Hematopoietic multipotent progenitor cell treated with erythropoietin and hydrocortisone succinate and interleukin-3 and kit ligand, for 4 days (in vitro differentiated cells): ENCODE measurements around the gene MRPL16.
"Not testable (repeated sequence)": the region's sequence is repeated elsewhere in the genome, so short reads cannot be mapped to it uniquely, and the experiment has no call there.

Experiments
- DNase-seq: peaks from one replicate; pipeline ENCODE4 v3.0.0-alpha.2; 2015

The MRPL16 gene

GRCh38 chr11:59807047-59807610, 3.4 kb downstream of the MRPL16 start:
- peak; percentile 25 for DNase-seq

- DNase-seq: peak; percentile 33
Measured at GRCh38 chr11:59804061-59804460, 6.5 kb downstream of the MRPL16 start.

GRCh38 chr11:59802639-59803176, 7.9 kb downstream of the MRPL16 start:
- DNase-seq: peak; percentile 83

- DNase-seq: no peak
Measured at GRCh38 chr11:59801981-59802638, 8.5 kb downstream of the MRPL16 start.

GRCh38 chr11:59801160-59801706, 9.3 kb downstream of the MRPL16 start:
- no peak for DNase-seq

GRCh38 chr11:59800390-59801025, 10.1 kb downstream of the MRPL16 start:
- no peak for DNase-seq

- DNase-seq: no peak
Measured at GRCh38 chr11:59794417-59794816, 16.2 kb downstream of the MRPL16 start.

- no peak for DNase-seq
Measured at GRCh38 chr11:59792507-59792906, 18.1 kb downstream of the MRPL16 start.

- DNase-seq: no peak
Measured at GRCh38 chr11:59791639-59792038, 18.9 kb downstream of the MRPL16 start.

GRCh38 chr11:59787816-59788215, 22.8 kb downstream of the MRPL16 start:
- no peak for DNase-seq

- no peak for DNase-seq
Measured at GRCh38 chr11:59787255-59787588, 23.4 kb downstream of the MRPL16 start.

- DNase-seq: no peak
Measured at GRCh38 chr11:59785818-59786217, 24.8 kb downstream of the MRPL16 start.

- not testable (repeated sequence) for DNase-seq
Measured at GRCh38 chr11:59784441-59784840, 26.1 kb downstream of the MRPL16 start.

- DNase-seq: peak; percentile 21
Measured at GRCh38 chr11:59783632-59784090, 26.9 kb downstream of the MRPL16 start.

GRCh38 chr11:59782080-59782479, 28.5 kb downstream of the MRPL16 start:
- no peak for DNase-seq

- DNase-seq: no peak
Measured at GRCh38 chr11:59779487-59779886, 31.1 kb downstream of the MRPL16 start.

GRCh38 chr11:59778122-59778521, 32.5 kb downstream of the MRPL16 start:
- no peak for DNase-seq

GRCh38 chr11:59777104-59777503, 33.5 kb downstream of the MRPL16 start:
- no peak for DNase-seq

GRCh38 chr11:59776210-59777066, 34.1 kb downstream of the MRPL16 start:
- no peak for DNase-seq

GRCh38 chr11:59773083-59773440, 37.5 kb downstream of the MRPL16 start:
- DNase-seq: peak; percentile 59

- peak; percentile 31 for DNase-seq
Measured at GRCh38 chr11:59771605-59772004, 39.0 kb downstream of the MRPL16 start.

GRCh38 chr11:59770869-59771268, 39.7 kb downstream of the MRPL16 start:
- DNase-seq: no peak

GRCh38 chr11:59770319-59770718, 40.3 kb downstream of the MRPL16 start:
- no peak for DNase-seq
